HepG2 (cell line): ENCODE results near the gene RPLP1. TPM values are rescaled to one million over a fixed set of nuclear protein-coding genes. Genes with fewer than 3 reads are reported as not detected.

Source experiments
- ARID2 ChIP-seq: sonication (generic); formaldehyde crosslinking; IDR thresholded peaks from 2 replicates; pipeline ENCODE4 v1.8.1; 2022; ENCODE audit warnings: mild to moderate bottlenecking, missing genetic modification reagents, borderline replicate concordance
- BRCA1 ChIP-seq: sonication (generic); formaldehyde crosslinking; IDR thresholded peaks from 2 replicates; pipeline ENCODE4 v1.4.0; 2020; ENCODE audit warnings: missing genetic modification reagents
- CEBPB ChIP-seq: IDR thresholded peaks from 2 replicates; pipeline ENCODE4 v1.6.1; 2011; ENCODE audit warnings: low read depth, low read length, improper control_type of control experiment, borderline replicate concordance
- CEBPG ChIP-seq: IDR thresholded peaks from 2 replicates; pipeline ENCODE4 v1.6.1; 2016
- E2F1 ChIP-seq: sonication (generic); formaldehyde crosslinking; IDR thresholded peaks from 2 replicates; pipeline ENCODE4 v1.5.0; 2020; ENCODE audit warnings: missing genetic modification reagents
- FOXP1 ChIP-seq, 2 experiments: fragments of 450-650 bp in 1 of 2; IDR thresholded peaks; 2 replicates each; pipeline ENCODE4 v1.6.1; 2017 to 2018; ENCODE audit warnings: antibody characterized with exemption in 1 of 2
- GTF3A ChIP-seq: sonication (generic); formaldehyde crosslinking; conservative IDR thresholded peaks from 2 replicates; pipeline ENCODE4 v1.4.0; 2020; ENCODE audit warnings: mild to moderate bottlenecking, missing genetic modification reagents
- HDAC6 ChIP-seq: fragments of 200-600 bp; sonication (generic); IDR thresholded peaks from 2 replicates; pipeline ENCODE4 v1.7.0; 2017; ENCODE audit warnings: mild to moderate bottlenecking, antibody characterized with exemption, low read length, low read depth
- HMG20A ChIP-seq: IDR thresholded peaks from 2 replicates; pipeline ENCODE4 v1.6.1; 2016; ENCODE audit warnings: borderline replicate concordance
- HNF4G ChIP-seq, 2 experiments: sonication (generic) in 1 of 2; formaldehyde crosslinking in 1 of 2; IDR thresholded peaks; 2 replicates each; pipeline versions ENCODE4 v1.4.0 to v1.6.1; 2011 to 2020; ENCODE audit warnings: borderline replicate concordance in 2 of 2, low read depth in 2 of 2, mild to moderate bottlenecking in 2 of 2, low read length in 1 of 2, missing genetic modification reagents in 1 of 2, moderate library complexity in 1 of 2
- KDM1A ChIP-seq: IDR thresholded peaks from 2 replicates; pipeline ENCODE4 v1.6.1; 2016; ENCODE audit warnings: missing compliant biosample characterization
- KLF6 ChIP-seq: IDR thresholded peaks from 2 replicates; pipeline ENCODE4 v1.8.0; 2016; ENCODE audit warnings: missing biosample characterization, missing genetic modification reagents
- LCORL ChIP-seq, 2 experiments: fragments of 450-650 bp in 1 of 2; sonication (generic) in 1 of 2; formaldehyde crosslinking in 1 of 2; IDR thresholded peaks; 2 replicates each; pipeline versions ENCODE4 v1.5.0 to v1.6.1; 2017 to 2020; ENCODE audit warnings: antibody characterized with exemption in 1 of 2, missing genetic modification reagents in 1 of 2
- MLLT10 ChIP-seq: sonication (generic); formaldehyde crosslinking; IDR thresholded peaks from 2 replicates; pipeline ENCODE4 v1.4.0; 2020; ENCODE audit warnings: missing genetic modification reagents
- MNT ChIP-seq: fragments of 450-650 bp; IDR thresholded peaks from 2 replicates; pipeline ENCODE4 v1.6.1; 2016
- MXD4 ChIP-seq: IDR thresholded peaks from 2 replicates; pipeline ENCODE4 v1.6.1; 2016; ENCODE audit warnings: mild to moderate bottlenecking, missing biosample characterization, missing genetic modification reagents
- RBM22 ChIP-seq: fragments of 200-400 bp; formaldehyde crosslinking; optimal IDR thresholded peaks from 2 replicates; pipeline ENCODE3; 2017; ENCODE audit warnings: mild to moderate bottlenecking, low read length, moderate library complexity
- RORA ChIP-seq: sonication (generic); formaldehyde crosslinking; IDR thresholded peaks from 2 replicates; pipeline ENCODE4 v1.5.0; 2020; ENCODE audit warnings: mild to moderate bottlenecking, missing genetic modification reagents, moderate library complexity
- TFDP1 ChIP-seq: IDR thresholded peaks from 2 replicates; pipeline ENCODE4 v1.6.1; 2016; ENCODE audit warnings: missing compliant biosample characterization, missing genetic modification reagents, borderline replicate concordance
- U2AF2 ChIP-seq: fragments of 200-400 bp; formaldehyde crosslinking; IDR thresholded peaks from 2 replicates; pipeline ENCODE4 v1.6.1; 2017; ENCODE audit warnings: low read depth, mild to moderate bottlenecking, low read length
- ZBTB3 ChIP-seq: sonication (generic); formaldehyde crosslinking; IDR thresholded peaks from 2 replicates; pipeline ENCODE4 v1.4.0; 2020; ENCODE audit warnings: low read depth, mild to moderate bottlenecking, moderate library complexity, missing genetic modification reagents, borderline replicate concordance
- ZBTB7B ChIP-seq: sonication (generic); formaldehyde crosslinking; IDR thresholded peaks from 2 replicates; pipeline ENCODE4 v1.4.0; 2020; ENCODE audit warnings: missing genetic modification reagents
- ZFP36L2 ChIP-seq: sonication (generic); formaldehyde crosslinking; IDR thresholded peaks from 2 replicates; pipeline ENCODE4 v1.4.0; 2020; ENCODE audit warnings: missing genetic modification reagents
- ZKSCAN5 ChIP-seq: sonication (generic); formaldehyde crosslinking; IDR thresholded peaks from 2 replicates; pipeline ENCODE4 v1.5.1; 2020; ENCODE audit warnings: mild to moderate bottlenecking, missing genetic modification reagents
- ZNF543 ChIP-seq: sonication (generic); formaldehyde crosslinking; IDR thresholded peaks from 2 replicates; pipeline ENCODE4 v1.4.0; 2020; ENCODE audit warnings: mild to moderate bottlenecking, missing genetic modification reagents
- ZNF788 ChIP-seq: sonication (generic); formaldehyde crosslinking; IDR thresholded peaks from 2 replicates; pipeline ENCODE4 v1.5.0; 2020; ENCODE audit warnings: mild to moderate bottlenecking, missing genetic modification reagents, borderline replicate concordance
- ZNF891 ChIP-seq: sonication (generic); formaldehyde crosslinking; IDR thresholded peaks from 2 replicates; pipeline ENCODE4 v1.5.0; 2020; ENCODE audit warnings: mild to moderate bottlenecking, missing genetic modification reagents
- polyA plus RNA-seq, 8 experiments: library from polyadenylated mRNA; depleted of rRNA in 3 of 8; stranded (reverse) in 7 of 8; unstranded in 1 of 8; fragments of >200 nt; fragmentation: Illumina TruSeq in 4 of 8; extraction: Trizol in 4 of 8; gene quantifications; 2 replicates each; pipeline versions ENCODE4 v1.2.1 to v1.2.3, GENCODE V29; 2011 to 2016; ENCODE audit warnings: low read depth in 4 of 8, missing spikeins in 1 of 8, mixed read lengths in 1 of 8; ENCODE audit not compliant: insufficient read depth in 1 of 8
- total RNA-seq, 5 experiments: library from RNA; depleted of rRNA; stranded (reverse); fragments of >200 nt; fragmentation: Illumina TruSeq; extraction: Trizol; gene quantifications; 2 replicates each; pipeline ENCODE4 v1.2.3, GENCODE V29; 2016; ENCODE audit warnings: low read depth in 1 of 5

The RPLP1 gene
- total and polyA plus RNA-seq, 2 of the 13 experiments (the other 11 are each of a cell fraction or from before 2014, with no cell fraction given) = 817 to 929 TPM

GRCh38 chr15:69462493-69463181, 10.0 kb downstream of the RPLP1 start (continued):
- no peak for TF ChIP-seq MNT
- TF ChIP-seq KDM1A (CRISPR knock-in tag) = 0 out of 2 replicates have a peak, but pooled peaks have one; percentile 26
- TF ChIP-seq HNF4G (IDR thresholded peaks at IDR 0.05; ENCODE audit: borderline replicate concordance, low read depth, low read length) = peak; percentile 45
- TF ChIP-seq HNF4G (CRISPR knock-in tag; IDR thresholded peaks at IDR 0.05; ENCODE audit: borderline replicate concordance, low read depth) = no peak
- TF ChIP-seq MXD4 (CRISPR knock-in tag) = 0 out of 2 replicates have a peak, but pooled peaks have one; percentile 43
- no peak for TF ChIP-seq HMG20A (CRISPR knock-in tag)
- peak; percentile 25 for TF ChIP-seq CEBPG (CRISPR knock-in tag)
- TF ChIP-seq BRCA1 (CRISPR knock-in tag) = no peak; the same call in 1 of the 2 replicates
- no peak for TF ChIP-seq ZKSCAN5 (CRISPR knock-in tag)
- TF ChIP-seq MLLT10 (CRISPR knock-in tag) = no peak
- TF ChIP-seq ARID2 (CRISPR knock-in tag) = no peak
- 0 out of 2 replicates have a peak, but pooled peaks have one; percentile 56 for TF ChIP-seq ZNF891 (CRISPR knock-in tag)
- no peak for TF ChIP-seq HDAC6
- TF ChIP-seq ZBTB3 (CRISPR knock-in tag) = no peak
- TF ChIP-seq ZFP36L2 = no peak
- TF ChIP-seq RORA (CRISPR knock-in tag) = no peak
- TF ChIP-seq FOXP1 (IDR thresholded peaks at IDR 0.05) = no peak
- no peak for TF ChIP-seq FOXP1 (CRISPR knock-in tag; IDR thresholded peaks at IDR 0.05)
- no peak for TF ChIP-seq RBM22
- no peak for TF ChIP-seq LCORL (IDR thresholded peaks at IDR 0.05)
- peak; percentile 68 for TF ChIP-seq LCORL (CRISPR knock-in tag; IDR thresholded peaks at IDR 0.05)
- peak; percentile 74; the same call in 1 of the 2 replicates for TF ChIP-seq ZBTB7B (CRISPR knock-in tag)
- 0 out of 2 replicates have a peak, but pooled peaks have one; percentile 61 for TF ChIP-seq GTF3A (CRISPR knock-in tag)
- peak; percentile 46; the same call in 1 of the 2 replicates for TF ChIP-seq E2F1 (CRISPR knock-in tag)
- TF ChIP-seq TFDP1 (CRISPR knock-in tag) = peak; percentile 50; the same call in 1 of the 2 replicates
- peak; percentile 12; the same call in 1 of the 2 replicates for TF ChIP-seq CEBPB
- 0 out of 2 replicates have a peak, but pooled peaks have one; percentile 49 for TF ChIP-seq KLF6
- TF ChIP-seq U2AF2 = no peak
- TF ChIP-seq ZNF543 (CRISPR knock-in tag) = 0 out of 2 replicates have a peak, but pooled peaks have one; percentile 10
- TF ChIP-seq ZNF788 (CRISPR knock-in tag) = peak; percentile 84; the same call in 1 of the 2 replicates
